Lower leg skin (tissue), 4 donors: Measurements from ENCODE around the gene ZBTB49. TPM values are rescaled to one million over a fixed set of nuclear protein-coding genes. Genes with fewer than 3 reads are reported as not detected.

Experiments
- DNase-seq, 2 donors: peaks; one replicate each; pipeline ENCODE4 v3.0.0-alpha.2; 2019; ENCODE audit warnings: low spot score in 2 of 2
- H3K4me3 ChIP-seq: fragments of 200-600 bp; sonication (generic); 2 replicates; pipeline ENCODE4 v1.5.1; 2017; ENCODE audit warnings: mild to moderate bottlenecking, low read depth; ENCODE audit not compliant: poor library complexity, severe bottlenecking
- POLR2A ChIP-seq, 2 donors: fragments of 450-650 bp; IDR thresholded peaks; one replicate each; pipeline ENCODE4 v1.6.1; 2016 to 2017; ENCODE audit warnings: antibody characterized with exemption in 2 of 2, mild to moderate bottlenecking in 1 of 2, moderate library complexity in 1 of 2
- WGBS, 2 donors: methylation state at CpG; one replicate each; pipeline ENCODE4 v1.1.5; 2018; 5-methylcytosine and 5-hydroxymethylcytosine counted together
- intact Hi-C: fragments of 100-400 bp; cut with DNase I; formaldehyde crosslinking; loops from one replicate; pipeline ENCODE4 v1.15.0; 2023; ENCODE audit warnings: low total_unique reads
- total RNA-seq, 4 donors: library from RNA; depleted of rRNA; stranded (reverse); fragments of >200 nt; gene quantifications; one replicate each; pipeline ENCODE4 v1.1.0, GENCODE V29; 2016
- TF ChIP-seq, protein P1 (sequence below), 3 donors: fragments of 450-650 bp; IDR thresholded peaks; one replicate each; pipeline ENCODE4 v1.5.1; 2016; ENCODE audit warnings: antibody characterized with exemption in 3 of 3, mild to moderate bottlenecking in 3 of 3, moderate library complexity in 2 of 3

ZBTB49 gene
- total RNA-seq, 4 donors from 2014 or later, result 4.9 to 29.5 (median 6.9) TPM

DNA sequence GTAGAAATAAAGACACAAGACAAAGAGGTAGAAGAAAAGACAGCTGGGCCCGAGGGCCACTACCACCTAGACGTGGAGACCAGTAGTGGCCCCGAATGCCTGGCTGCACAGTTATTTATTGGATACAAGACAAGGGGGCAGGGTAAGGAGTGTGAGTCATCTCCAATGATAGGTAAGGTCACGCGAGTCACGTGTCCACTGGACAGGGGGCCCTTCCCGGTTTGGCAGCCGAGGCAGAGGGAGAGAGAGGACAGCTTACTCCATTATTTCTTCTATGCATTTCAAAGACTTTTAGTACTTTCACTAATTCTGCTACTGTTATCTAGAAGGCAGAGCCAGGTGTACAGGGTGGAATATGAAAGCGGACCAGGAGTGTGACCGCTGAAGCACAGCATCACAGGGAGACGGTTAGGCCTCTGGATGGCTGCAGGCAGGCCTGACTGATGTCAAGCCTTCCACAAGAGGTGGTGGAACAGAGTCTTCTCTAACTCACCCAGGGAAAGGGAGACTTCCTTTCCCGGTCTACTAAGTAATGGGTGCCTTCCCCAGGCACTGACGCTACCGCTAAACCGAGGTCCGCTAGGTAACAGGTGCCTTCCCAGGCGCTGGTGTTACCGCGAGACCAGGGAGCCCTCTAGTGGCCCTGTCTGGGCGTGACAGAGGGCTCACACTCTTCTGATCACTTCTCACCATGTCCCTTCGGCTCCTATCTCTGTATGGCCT lies 44.9 kb downstream of the ZBTB49 start:
- H3K4me3 ChIP-seq, result no peak overlapping the region
- TF ChIP-seq, protein P1, sequence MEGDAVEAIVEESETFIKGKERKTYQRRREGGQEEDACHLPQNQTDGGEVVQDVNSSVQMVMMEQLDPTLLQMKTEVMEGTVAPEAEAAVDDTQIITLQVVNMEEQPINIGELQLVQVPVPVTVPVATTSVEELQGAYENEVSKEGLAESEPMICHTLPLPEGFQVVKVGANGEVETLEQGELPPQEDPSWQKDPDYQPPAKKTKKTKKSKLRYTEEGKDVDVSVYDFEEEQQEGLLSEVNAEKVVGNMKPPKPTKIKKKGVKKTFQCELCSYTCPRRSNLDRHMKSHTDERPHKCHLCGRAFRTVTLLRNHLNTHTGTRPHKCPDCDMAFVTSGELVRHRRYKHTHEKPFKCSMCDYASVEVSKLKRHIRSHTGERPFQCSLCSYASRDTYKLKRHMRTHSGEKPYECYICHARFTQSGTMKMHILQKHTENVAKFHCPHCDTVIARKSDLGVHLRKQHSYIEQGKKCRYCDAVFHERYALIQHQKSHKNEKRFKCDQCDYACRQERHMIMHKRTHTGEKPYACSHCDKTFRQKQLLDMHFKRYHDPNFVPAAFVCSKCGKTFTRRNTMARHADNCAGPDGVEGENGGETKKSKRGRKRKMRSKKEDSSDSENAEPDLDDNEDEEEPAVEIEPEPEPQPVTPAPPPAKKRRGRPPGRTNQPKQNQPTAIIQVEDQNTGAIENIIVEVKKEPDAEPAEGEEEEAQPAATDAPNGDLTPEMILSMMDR (IDR thresholded peaks at IDR 0.05), result no peak
- TF ChIP-seq POLR2A (IDR thresholded peaks at IDR 0.05), result no peak
- 48 to 53% methylated on average over 21 of the region's 21 CpGs for WGBS, 2 donors
- intact Hi-C loops, result loop anchor here (5.0 kb wide), 1 partner anchor 78 kb away; no protein-coding TSS in a partner anchor
- peak in 1 of 2 donors; percentile 35 for DNase-seq

DNA sequence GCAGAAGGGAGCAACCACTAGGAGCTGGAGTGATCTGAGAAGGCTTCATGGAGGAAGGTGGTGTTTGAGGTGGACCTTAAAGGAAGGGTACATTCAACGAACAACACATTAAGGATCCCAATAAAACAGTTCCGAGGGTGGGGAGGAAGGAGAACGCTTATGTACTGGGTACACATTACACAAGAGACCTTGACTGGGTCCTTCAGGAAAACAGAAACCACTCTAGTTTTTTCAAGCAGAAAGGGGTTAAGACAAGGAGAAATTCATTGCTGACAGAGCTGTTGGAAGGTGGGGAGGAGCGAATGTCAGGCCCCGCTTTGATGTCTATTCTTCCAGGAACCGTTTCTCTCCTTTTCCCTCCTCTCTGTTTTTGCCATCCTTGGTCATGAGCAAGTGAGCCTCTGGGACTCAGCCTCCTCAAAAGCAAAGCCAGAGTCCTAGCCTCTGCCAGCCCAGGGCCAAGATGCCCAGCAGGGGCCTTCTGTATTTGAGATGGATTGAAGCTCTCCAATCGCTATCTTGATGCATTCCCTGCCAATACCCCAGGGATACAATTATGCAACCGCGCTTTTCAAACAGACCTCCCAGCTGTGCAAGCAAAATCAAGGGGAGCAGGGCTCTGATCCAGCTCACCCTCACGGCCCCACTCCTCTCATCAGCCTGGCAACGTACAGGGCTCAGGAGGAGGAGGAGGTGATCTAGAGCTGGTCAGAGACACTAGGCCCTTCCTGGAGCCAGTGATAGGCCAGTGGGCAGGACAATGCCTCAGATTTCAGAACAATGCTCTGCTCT lies 48.4 kb downstream of the ZBTB49 start:
- no peak overlapping the region for H3K4me3 ChIP-seq
- no peak for DNase-seq
- TF ChIP-seq, protein P1 (IDR thresholded peaks at IDR 0.05), result no peak
- no peak for TF ChIP-seq POLR2A (IDR thresholded peaks at IDR 0.05)
- intact Hi-C loops, result loop anchor here (5.0 kb wide), 1 partner anchor 81 kb away; no protein-coding TSS in a partner anchor
- WGBS, 2 donors, result 60 to 68% methylated on average over 11 of the region's 11 CpGs

DNA sequence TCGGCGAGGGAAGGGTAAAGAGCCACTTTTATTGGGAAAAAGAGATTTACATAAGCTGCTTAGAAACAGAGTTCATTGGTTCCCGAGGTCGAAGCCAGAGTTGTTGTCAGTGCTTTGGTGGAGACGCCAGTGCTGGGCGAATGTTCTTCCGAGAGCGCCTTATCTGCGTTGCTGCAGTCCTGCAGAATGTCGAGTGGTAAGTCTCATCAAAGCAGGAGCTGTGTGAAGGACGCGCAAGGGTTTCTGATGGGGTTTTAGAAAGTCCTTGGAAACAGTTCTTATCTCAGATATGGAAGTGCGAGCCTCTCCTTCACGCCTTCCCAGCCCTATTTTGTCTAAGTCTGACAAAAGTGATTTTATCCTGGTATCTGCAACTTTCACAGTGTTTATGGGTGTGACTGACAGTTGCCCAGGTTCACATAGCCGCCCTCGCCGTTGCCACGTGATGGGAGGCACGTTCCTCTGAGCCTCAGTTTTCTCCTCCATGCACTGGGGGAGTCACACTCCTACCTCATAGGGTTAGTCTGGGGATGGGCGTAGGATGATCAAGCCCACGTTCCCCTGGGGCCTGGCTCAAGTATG lies 49.5 kb downstream of the ZBTB49 start:
- no peak for DNase-seq
- WGBS, 2 donors, result 65 to 71% methylated on average over 21 of the region's 21 CpGs
- TF ChIP-seq, protein P1 (IDR thresholded peaks at IDR 0.05), result no peak
- no peak for TF ChIP-seq POLR2A (IDR thresholded peaks at IDR 0.05)
- intact Hi-C loops, result loop anchor here (5.0 kb wide), 1 partner anchor 82 kb away; no protein-coding TSS in a partner anchor
- H3K4me3 ChIP-seq, result no peak overlapping the region

DNA sequence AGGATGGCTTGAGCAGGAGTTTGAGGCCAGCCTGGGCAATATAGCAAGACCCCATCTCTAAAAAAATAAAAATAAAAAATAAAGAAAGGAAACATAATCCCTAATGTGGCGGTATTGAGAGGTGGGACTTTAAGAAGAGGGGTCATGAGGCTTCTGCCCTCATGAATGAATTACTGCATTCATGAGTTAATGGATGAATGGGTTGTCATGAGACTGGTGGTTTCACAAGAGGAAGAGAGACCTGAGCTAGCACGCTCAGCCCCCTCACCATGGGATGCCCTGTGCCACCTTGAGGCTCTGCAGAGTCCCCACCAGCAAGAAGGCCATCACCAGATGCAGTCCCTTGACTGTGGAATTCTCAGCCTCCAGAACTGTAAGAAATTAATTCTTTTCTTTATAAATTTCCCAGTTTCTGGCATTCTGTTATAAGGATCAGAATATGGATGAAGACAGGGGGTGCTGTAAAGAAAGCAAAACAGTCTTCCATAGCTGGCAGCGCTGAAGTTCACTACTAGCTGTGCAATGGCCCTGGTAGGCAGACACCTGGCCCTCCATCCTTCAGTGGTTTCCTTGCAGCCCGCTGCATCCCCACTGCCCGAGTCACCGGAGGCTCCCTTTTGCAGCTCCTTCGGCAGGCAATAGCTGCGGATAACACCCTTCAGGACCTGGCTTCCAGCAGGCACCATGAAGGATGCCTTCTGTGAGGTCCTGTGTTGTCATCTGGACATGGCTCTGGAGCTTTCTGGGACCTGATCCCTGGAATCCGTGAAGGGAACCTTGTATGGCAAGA lies 52.0 kb downstream of the ZBTB49 start:
- no peak for TF ChIP-seq POLR2A (IDR thresholded peaks at IDR 0.05)
- TF ChIP-seq, protein P1 (IDR thresholded peaks at IDR 0.05), result no peak
- intact Hi-C loops, result no loop called here
- no peak overlapping the region for H3K4me3 ChIP-seq
- DNase-seq, result no peak
- WGBS, 2 donors, result 94% methylated on average over 9 of the region's 9 CpGs

DNA sequence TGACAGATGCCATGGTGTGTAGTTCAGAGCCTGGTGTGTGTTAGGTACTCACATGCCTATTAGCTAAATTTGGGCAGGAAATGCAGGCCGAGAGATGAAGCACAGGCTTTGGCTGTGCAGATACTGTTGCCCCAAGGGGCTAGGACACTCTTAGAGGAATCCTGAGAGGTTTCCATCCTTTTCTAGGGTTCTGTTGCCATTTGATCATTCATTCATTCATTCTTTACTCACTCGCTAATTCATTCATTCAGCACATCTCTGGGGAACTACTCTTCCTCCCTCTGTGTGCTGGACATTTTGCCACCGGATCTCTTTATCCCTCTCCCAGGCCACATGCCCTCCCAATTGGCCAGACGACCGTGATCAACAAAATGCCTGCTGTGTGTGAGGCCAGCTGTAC lies 53.0 kb downstream of the ZBTB49 start:
- intact Hi-C loops, result no loop called here
- H3K4me3 ChIP-seq, result no peak overlapping the region
- 77 to 88% methylated on average over 5 of the region's 5 CpGs for WGBS, 2 donors
- DNase-seq, result no peak
- no peak for TF ChIP-seq POLR2A (IDR thresholded peaks at IDR 0.05)
- TF ChIP-seq, protein P1 (IDR thresholded peaks at IDR 0.05), result no peak
